ENCODE data around the gene IL1RAPL2. TPM values are rescaled to one million over a fixed set of nuclear protein-coding genes. Genes with fewer than 3 reads are reported as not detected.

The IL1RAPL2 gene
- total RNA-seq, 2 experiments from 2014 or later = not detected

DNA sequence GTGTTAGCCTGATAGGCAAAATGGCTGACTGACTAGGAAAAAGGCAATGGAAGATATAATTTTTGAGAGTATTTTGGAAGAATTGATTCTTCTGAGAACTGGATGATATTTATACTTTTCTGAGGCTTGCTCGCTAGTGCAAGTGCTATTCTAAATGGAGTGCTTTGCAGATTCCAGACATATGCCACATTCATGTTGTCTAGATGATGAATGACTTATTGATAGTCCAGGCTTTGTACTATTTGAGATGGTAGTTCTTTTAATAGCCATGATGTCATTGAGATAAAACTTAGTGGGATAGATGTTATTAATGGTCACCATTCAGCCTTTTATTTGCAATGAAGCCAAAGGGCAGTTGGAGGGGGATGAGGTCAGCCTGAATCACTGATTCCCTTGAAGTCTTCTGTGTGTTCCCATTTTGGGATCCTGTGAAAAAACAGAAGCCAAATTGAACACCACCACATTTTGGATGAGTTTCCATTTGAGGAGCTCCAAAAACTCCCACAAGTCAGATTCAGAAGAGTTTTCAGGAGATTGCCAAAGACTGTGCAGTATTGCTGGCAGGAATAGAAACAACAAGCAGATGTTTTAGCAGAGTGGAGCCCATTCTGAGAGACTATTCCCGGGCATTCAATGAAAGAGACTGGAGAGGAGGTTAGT, 184.1 kb downstream of the IL1RAPL2 start:
- intact Hi-C loops (cut with DNase I, micrococcal nuclease) = no loop called here
- Mint-ChIP-seq H3K36me3 (ENCODE audit: low read depth) (no peaks in the 10 kb centered on the region), H3K27ac (no peak overlapping the region), H3K4me3 (no peak overlapping the region), H3K27me3 (no peaks in the 10 kb centered on the region), H3K4me1 (no peaks in the 10 kb centered on the region), H3K9me3 (ENCODE audit: low read depth) (no peaks in the 10 kb centered on the region)
- CTCF ChIA-PET = no interaction called here
- DNase-seq (no peak), ATAC-seq (no peak)
- POLR2A ChIA-PET = no interaction called here

DNA sequence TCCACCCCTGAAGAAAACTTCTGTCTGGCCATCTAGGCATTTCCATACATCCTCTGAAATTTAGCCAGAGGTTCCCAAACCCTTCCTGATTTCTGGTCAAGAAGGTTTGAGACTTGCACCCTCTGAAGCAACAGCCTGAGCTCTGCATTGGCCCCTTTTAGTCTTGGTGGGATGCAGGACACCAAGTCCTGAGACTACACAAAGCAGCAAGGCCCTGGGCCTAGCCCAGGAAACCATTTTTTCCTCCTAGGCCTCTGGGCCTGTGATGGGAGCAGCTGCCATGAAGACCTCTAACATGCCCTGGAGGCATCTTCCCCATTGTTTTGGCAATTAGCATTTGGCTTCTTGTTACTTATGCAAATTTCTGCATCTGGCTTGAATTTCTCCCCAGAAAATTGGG, 196.6 kb downstream of the IL1RAPL2 start:
- ATAC-seq (no peak), DNase-seq (no peak)
- Mint-ChIP-seq H3K4me3 (no peak overlapping the region), H3K36me3 (ENCODE audit: low read depth) (peaks cover 2% of the 10 kb centered on the region), H3K27ac (no peak overlapping the region), H3K9me3 (ENCODE audit: low read depth) (peaks cover 7% of the 10 kb centered on the region), H3K27me3 (no peaks in the 10 kb centered on the region), H3K4me1 (no peaks in the 10 kb centered on the region)
- POLR2A ChIA-PET = no interaction called here
- CTCF ChIA-PET = no interaction called here
- intact Hi-C loops (cut with DNase I, micrococcal nuclease) = no loop called here

DNA sequence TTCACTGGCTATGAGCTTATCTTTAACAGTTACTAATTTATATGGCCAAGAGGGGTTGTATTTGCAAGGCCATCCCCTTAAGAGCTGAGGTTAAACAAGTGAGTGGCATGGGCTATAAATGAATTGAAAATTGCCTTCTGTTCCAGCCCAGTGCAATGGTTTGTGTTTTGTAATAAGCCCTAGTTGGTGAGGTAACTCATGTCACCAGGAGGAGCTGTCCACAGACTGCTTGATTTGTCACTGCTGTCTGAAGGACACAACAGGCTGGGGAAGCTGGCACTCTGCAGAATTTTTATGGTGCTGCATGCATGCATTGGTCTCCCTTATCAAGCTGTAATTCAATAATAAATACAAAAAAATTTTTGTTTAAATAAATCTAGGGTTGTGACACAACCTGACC, 223.8 kb downstream of the IL1RAPL2 start:
- DNase-seq (no peak), ATAC-seq (no peak)
- Mint-ChIP-seq H3K9me3 (ENCODE audit: low read depth) (no peaks in the 10 kb centered on the region), H3K4me3 (no peak overlapping the region), H3K4me1 (no peaks in the 10 kb centered on the region), H3K27me3 (peaks cover 1% of the 10 kb centered on the region), H3K36me3 (ENCODE audit: low read depth) (no peaks in the 10 kb centered on the region), H3K27ac (no peak overlapping the region)
- ChIA-PET CTCF (no interaction called here), POLR2A (no interaction called here)
- intact Hi-C loops (cut with DNase I, micrococcal nuclease) = no loop called here

DNA sequence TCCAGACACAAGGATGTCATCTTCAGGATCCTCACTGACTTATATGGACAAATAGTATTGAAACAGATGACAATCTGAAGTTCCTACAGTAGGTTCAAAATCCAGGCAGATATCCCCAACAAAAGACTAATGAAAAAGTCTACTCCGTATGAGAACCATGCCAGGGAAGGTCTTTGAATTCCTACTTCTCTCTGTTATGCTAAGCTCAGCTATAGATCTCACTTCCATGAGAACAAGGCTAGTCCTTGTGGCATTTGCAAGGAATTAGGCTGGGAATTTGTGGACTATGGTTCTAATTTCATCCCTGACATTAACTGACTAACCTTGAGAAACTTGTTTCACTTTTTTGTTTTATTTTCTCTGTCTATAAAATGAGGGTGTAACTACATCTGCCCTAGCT, 229.8 kb downstream of the IL1RAPL2 start:
- H3K36me3 Mint-ChIP-seq (ENCODE audit: low read depth) = no peaks in the 10 kb centered on the region
- no peak for ATAC-seq
- intact Hi-C loops (cut with DNase I, micrococcal nuclease) = no loop called here
- ChIA-PET POLR2A (no interaction called here), CTCF (interaction anchor here (0.7 kb wide), 1 partner anchor 10 kb away, joined by 3 read pairs; no protein-coding TSS in a partner anchor)
- H3K4me1 Mint-ChIP-seq = no peaks in the 10 kb centered on the region
- H3K4me3 Mint-ChIP-seq = no peak overlapping the region
- DNase-seq = no peak
- no peak overlapping the region for H3K27ac Mint-ChIP-seq
- no peaks in the 10 kb centered on the region for H3K9me3 Mint-ChIP-seq (ENCODE audit: low read depth)
- peaks cover 1% of the 10 kb centered on the region for H3K27me3 Mint-ChIP-seq

DNA sequence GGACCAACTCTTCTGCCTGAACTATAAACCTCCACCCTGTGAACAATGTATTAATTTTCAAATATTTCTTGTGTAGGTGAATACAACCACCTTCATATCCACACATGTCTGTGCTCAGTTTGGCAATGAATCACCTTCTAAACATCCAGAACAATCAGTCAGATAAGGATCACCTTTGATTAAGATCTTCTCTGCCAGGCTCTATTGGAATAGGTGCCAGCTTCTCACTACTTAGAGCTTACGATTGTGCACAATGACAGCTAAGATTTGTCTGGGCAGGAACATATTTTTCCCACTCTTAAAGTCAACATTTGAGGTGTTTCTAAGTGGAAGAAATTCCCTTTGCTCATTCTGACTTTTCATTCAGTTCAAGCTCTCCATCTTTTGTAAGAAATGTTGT, 237.2 kb downstream of the IL1RAPL2 start:
- H3K9me3 Mint-ChIP-seq (ENCODE audit: low read depth) = no peaks in the 10 kb centered on the region
- ChIA-PET CTCF (no interaction called here), POLR2A (no interaction called here)
- H3K4me3 Mint-ChIP-seq = no peak overlapping the region
- DNase-seq = no peak
- H3K27me3 Mint-ChIP-seq = no peaks in the 10 kb centered on the region
- H3K36me3 Mint-ChIP-seq (ENCODE audit: low read depth) = no peaks in the 10 kb centered on the region
- H3K27ac Mint-ChIP-seq = no peak overlapping the region
- intact Hi-C loops (cut with DNase I, micrococcal nuclease) = no loop called here
- no peaks in the 10 kb centered on the region for H3K4me1 Mint-ChIP-seq
- no peak for ATAC-seq

DNA sequence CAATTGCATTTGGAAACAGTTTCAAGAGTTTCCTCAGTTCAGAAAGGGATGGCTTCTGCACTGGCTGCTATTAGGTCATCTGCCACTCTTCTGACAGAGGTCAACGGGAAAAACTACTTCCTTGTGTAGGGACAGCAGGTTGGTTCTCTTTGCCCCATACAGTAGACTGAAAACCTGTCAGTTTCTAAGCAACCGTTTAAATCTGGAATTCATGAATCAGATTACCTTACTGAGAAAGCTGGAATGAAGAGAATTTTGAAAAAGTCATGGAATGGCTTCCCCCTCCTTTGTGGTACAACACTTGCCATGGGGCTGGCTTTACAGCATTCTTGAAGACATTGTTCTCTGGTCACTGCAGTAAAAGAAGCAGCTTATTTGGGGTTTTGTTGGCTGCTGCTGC, 240.3 kb downstream of the IL1RAPL2 start:
- CTCF ChIA-PET = no interaction called here
- H3K4me1 Mint-ChIP-seq = no peaks in the 10 kb centered on the region
- no peaks in the 10 kb centered on the region for H3K9me3 Mint-ChIP-seq (ENCODE audit: low read depth)
- POLR2A ChIA-PET = no interaction called here
- H3K27ac Mint-ChIP-seq = no peak overlapping the region
- no peaks in the 10 kb centered on the region for H3K36me3 Mint-ChIP-seq (ENCODE audit: low read depth)
- DNase-seq = no peak
- intact Hi-C loops (cut with DNase I, micrococcal nuclease) = no loop called here
- ATAC-seq = no peak
- no peak overlapping the region for H3K4me3 Mint-ChIP-seq
- H3K27me3 Mint-ChIP-seq = no peaks in the 10 kb centered on the region

DNA sequence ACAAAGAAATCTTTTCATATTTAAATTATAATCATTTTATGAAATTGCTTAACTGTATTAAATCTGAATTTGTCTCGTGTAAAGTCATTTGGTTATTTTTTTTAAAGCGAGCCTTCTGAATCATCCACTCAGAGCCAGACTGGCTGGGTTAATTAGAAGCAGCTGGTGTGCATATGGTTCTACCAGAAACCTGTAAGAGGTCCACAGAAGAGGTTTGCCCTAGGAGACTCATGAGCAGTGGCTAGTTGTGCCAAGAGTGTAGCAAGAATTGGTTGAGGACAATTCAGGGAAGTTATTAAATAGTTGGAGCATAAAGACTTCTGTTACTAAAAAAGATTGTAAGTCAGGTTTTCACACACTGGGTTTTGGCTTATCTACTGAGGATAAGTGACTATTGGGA, 267.4 kb downstream of the IL1RAPL2 start:
- no peaks in the 10 kb centered on the region for H3K27me3 Mint-ChIP-seq
- DNase-seq (no peak), ATAC-seq (no peak)
- H3K4me3 Mint-ChIP-seq = no peak overlapping the region
- H3K4me1 Mint-ChIP-seq = no peaks in the 10 kb centered on the region
- H3K9me3 Mint-ChIP-seq (ENCODE audit: low read depth) = no peaks in the 10 kb centered on the region
- intact Hi-C loops (cut with DNase I, micrococcal nuclease) = no loop called here
- CTCF ChIA-PET = no interaction called here
- no peak overlapping the region for H3K27ac Mint-ChIP-seq
- no peaks in the 10 kb centered on the region for H3K36me3 Mint-ChIP-seq (ENCODE audit: low read depth)
- POLR2A ChIA-PET = no interaction called here

DNA sequence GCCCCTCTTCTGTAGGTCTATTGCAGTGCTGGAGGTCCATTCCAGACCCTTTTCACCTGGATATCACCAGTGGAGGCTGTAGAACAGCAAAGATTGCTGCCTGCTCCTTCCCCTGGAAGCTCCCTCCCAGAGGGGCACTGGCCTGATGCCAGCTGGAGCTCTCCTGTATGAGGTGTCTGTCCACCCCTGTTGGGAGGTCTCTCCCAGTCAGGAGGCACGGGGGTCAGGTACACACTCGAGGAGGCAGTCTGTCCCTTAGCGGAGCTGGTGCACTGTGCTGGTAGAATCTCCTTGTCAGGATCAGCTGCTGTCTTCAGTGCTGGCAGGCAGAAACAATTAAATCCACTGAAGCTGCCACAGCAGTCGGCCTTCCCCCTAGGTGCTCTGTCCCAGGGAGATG, 276.6 kb downstream of the IL1RAPL2 start:
- H3K27ac Mint-ChIP-seq = no peak overlapping the region
- no peaks in the 10 kb centered on the region for H3K4me1 Mint-ChIP-seq
- no peaks in the 10 kb centered on the region for H3K36me3 Mint-ChIP-seq (ENCODE audit: low read depth)
- intact Hi-C loops (cut with DNase I, micrococcal nuclease) = no loop called here
- no peak for ATAC-seq
- H3K4me3 Mint-ChIP-seq = no peak overlapping the region
- no peak for DNase-seq
- no peaks in the 10 kb centered on the region for H3K9me3 Mint-ChIP-seq (ENCODE audit: low read depth)
- CTCF ChIA-PET = no interaction called here
- POLR2A ChIA-PET = no interaction called here
- peaks cover 2% of the 10 kb centered on the region for H3K27me3 Mint-ChIP-seq

DNA sequence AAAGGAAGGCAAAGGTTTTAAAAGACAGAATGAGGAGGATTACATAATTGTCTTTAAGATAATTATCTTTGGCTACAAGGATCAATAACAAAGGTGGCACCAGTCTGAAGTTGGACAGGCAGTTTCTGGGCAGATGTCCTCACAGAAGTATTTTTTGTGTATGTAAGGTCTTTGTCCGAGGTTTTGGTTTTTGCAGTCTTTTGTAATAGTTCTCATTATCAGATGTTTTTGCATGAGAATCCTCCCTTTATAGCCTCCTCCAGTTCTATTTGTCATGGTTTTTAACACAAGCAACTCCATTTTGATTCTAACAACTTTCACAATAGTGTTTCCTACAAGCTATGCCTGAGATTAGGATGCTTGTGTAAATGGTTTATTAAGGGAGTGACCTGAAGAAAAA, 286.2 kb downstream of the IL1RAPL2 start:
- no peak overlapping the region for H3K4me3 Mint-ChIP-seq
- no peaks in the 10 kb centered on the region for H3K27me3 Mint-ChIP-seq
- intact Hi-C loops (cut with DNase I, micrococcal nuclease) = no loop called here

DNA sequence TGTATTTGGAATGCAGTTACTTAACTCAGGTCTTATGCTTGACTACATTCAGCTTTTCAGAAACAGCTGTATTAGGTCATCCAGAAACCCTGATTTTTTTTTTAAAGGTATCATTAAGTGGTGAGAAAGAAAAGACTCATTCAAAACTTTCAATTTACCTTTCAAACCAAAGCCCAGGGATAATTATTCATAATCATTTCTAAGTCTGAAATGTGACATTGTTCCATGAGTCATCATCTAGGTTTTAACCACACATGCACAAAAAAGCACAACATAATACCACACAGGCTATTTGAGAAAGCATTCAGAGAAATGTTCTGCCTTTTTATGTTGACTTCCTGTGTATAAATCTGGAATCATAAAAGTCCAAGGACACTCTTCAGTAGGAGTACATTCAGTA, 288.2 kb downstream of the IL1RAPL2 start:
- ChIA-PET POLR2A (no interaction called here), CTCF (no interaction called here)
- Mint-ChIP-seq H3K9me3 (ENCODE audit: low read depth) (no peaks in the 10 kb centered on the region), H3K4me1 (peaks cover 12% of the 10 kb centered on the region), H3K4me3 (no peak overlapping the region), H3K27ac (no peak overlapping the region), H3K36me3 (ENCODE audit: low read depth) (no peaks in the 10 kb centered on the region), H3K27me3 (no peaks in the 10 kb centered on the region)
- no peak for DNase-seq
- peak; percentile 72 for ATAC-seq
- intact Hi-C loops (cut with DNase I, micrococcal nuclease) = no loop called here

More for the DNA sequence above, 286.2 kb downstream of the IL1RAPL2 start:
- Mint-ChIP-seq H3K36me3 (ENCODE audit: low read depth) (no peaks in the 10 kb centered on the region), H3K4me1 (peaks cover 12% of the 10 kb centered on the region), H3K27ac (no peak overlapping the region), H3K9me3 (ENCODE audit: low read depth) (no peaks in the 10 kb centered on the region)
- ATAC-seq (no peak), DNase-seq (no peak)
- POLR2A ChIA-PET = no interaction called here
- CTCF ChIA-PET = interaction anchor here (0.6 kb wide), 1 partner anchor 23 kb away, joined by 5 read pairs; no protein-coding TSS in a partner anchor

DNA sequence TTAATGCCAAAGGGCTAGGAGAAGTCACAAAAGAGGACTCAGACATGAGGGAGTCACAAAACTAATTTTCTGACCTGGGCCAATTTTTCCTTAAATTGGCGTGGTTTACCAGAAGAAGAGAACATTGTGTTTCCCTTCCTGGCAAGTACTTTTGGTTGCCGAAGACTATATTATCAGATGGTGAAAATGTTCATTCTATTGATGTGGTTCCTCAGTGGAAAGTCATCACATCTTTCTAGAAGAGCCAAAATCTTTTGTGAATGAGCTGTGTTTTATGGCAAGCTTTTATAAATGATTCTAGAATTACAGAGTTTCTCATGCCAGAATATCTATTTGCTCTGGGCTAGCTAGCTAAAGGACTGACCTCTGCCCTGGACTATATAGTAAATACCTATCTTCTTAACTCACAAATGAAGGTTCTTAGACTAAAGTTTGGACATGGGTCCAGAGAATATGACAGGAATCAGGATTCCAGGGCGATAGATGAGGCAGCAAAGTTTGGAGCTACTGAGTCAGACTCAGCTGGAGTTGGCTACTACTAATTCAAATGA, 288.9 kb downstream of the IL1RAPL2 start:
- no peak for DNase-seq
- no peak overlapping the region for H3K4me3 Mint-ChIP-seq
- no peak overlapping the region for H3K27ac Mint-ChIP-seq
- peaks cover 12% of the 10 kb centered on the region for H3K4me1 Mint-ChIP-seq
- ChIA-PET POLR2A (no interaction called here), CTCF (no interaction called here)
- ATAC-seq = no peak
- no peaks in the 10 kb centered on the region for H3K36me3 Mint-ChIP-seq (ENCODE audit: low read depth)
- H3K27me3 Mint-ChIP-seq = no peaks in the 10 kb centered on the region
- H3K9me3 Mint-ChIP-seq (ENCODE audit: low read depth) = no peaks in the 10 kb centered on the region
- intact Hi-C loops (cut with DNase I, micrococcal nuclease) = no loop called here

DNA sequence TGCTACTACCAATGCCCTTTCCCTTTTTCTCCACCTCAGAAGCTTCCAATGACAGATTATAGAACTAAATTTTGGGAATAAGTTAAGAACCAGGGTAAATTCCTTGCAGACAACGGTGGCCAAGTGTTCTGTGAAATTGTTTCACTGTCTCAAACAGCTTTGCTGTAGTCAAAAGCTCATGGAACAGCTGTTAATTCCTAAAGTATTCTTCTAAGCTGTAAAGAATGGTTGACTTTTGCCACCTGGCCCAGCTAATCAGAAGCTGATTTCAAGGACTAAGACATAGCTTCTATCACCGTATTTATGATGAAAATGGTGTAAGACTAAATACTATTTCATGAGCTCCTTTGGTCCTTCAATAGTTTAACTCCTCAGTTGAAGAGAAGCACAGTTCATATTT, 297.5 kb downstream of the IL1RAPL2 start:
- DNase-seq (no peak), ATAC-seq (no peak)
- Mint-ChIP-seq H3K4me1 (no peaks in the 10 kb centered on the region), H3K36me3 (ENCODE audit: low read depth) (no peaks in the 10 kb centered on the region), H3K4me3 (no peak overlapping the region), H3K27ac (no peak overlapping the region), H3K27me3 (no peaks in the 10 kb centered on the region), H3K9me3 (ENCODE audit: low read depth) (no peaks in the 10 kb centered on the region)
- intact Hi-C loops (cut with DNase I, micrococcal nuclease) = no loop called here
- ChIA-PET POLR2A (interaction anchor here (0.6 kb wide), 1 partner anchor 280 kb away, joined by 4 read pairs; no protein-coding TSS in a partner anchor), CTCF (interaction anchor here (0.7 kb wide), 2 partner anchors 64 to 703 kb away, joined by 3 read pairs; no protein-coding TSS in a partner anchor)

Data from activated CD4-positive, alpha-beta T cell treated with anti-CD3 and anti-CD28 coated beads for 36 hours (primary cell).